Cardiac muscle cell (in vitro differentiated cells and primary cell): ENCODE results near the gene RHOA. TPM values are rescaled to one million over a fixed set of nuclear protein-coding genes. Genes with fewer than 3 reads are reported as not detected.
"Not testable (repeated sequence)": the region's sequence is repeated elsewhere in the genome, so short reads cannot be mapped to it uniquely, and the experiment has no call there.

Experiments used
- DNase-seq, 2 donors: peaks; one replicate each; pipeline versions ENCODE4 v3.0.0 to v3.0.0-alpha.2; 2010 to 2017; ENCODE audit warnings: low read depth in 1 of 2, low spot score in 1 of 2
- H3K27ac ChIP-seq: fragments of 200-600 bp; sonication (generic); 2 replicates; pipeline ENCODE4 v1.5.1; 2016
- H3K27me3 ChIP-seq: fragments of 200-600 bp; sonication (generic); 2 replicates; pipeline ENCODE4 v1.6.0; 2016; ENCODE audit warnings: control low read depth
- H3K36me3 ChIP-seq: fragments of 200-600 bp; sonication (generic); 2 replicates; pipeline ENCODE4 v1.5.1; 2016; ENCODE audit warnings: control low read depth
- H3K4me1 ChIP-seq: fragments of 200-600 bp; sonication (generic); 2 replicates; pipeline ENCODE4 v1.8.1; 2017; ENCODE audit warnings: low read depth, mild to moderate bottlenecking, mixed run types
- H3K4me3 ChIP-seq: fragments of 200-600 bp; sonication (generic); 2 replicates; pipeline ENCODE4 v1.5.1; 2016; ENCODE audit warnings: mild to moderate bottlenecking
- H3K9me3 ChIP-seq: fragments of 200-600 bp; sonication (generic); 2 replicates; pipeline ENCODE4 v1.5.1; 2017; ENCODE audit warnings: low read depth, mild to moderate bottlenecking, control low read depth
- polyA plus RNA-seq: library from polyadenylated mRNA; unstranded; fragments of >200 nt; fragmentation: Nextera tagmentation; extraction: Ambion mirVana; gene quantifications from 2 replicates; pipeline ENCODE4 v1.2.1, GENCODE V29; 2016
- total RNA-seq: library from RNA; depleted of rRNA; stranded (reverse); fragments of >200 nt; gene quantifications from 2 replicates; pipeline ENCODE4 v1.2.3, GENCODE V29; 2016
- TF ChIP-seq, protein P1 (sequence below): IDR thresholded peaks from 2 replicates; pipeline ENCODE4 v1.5.1; 2012; ENCODE audit warnings: low read depth, mild to moderate bottlenecking, low read length

Gene RHOA
- total and polyA plus RNA-seq, 2 experiments from 2014 or later: 359 to 522 TPM

DNA sequence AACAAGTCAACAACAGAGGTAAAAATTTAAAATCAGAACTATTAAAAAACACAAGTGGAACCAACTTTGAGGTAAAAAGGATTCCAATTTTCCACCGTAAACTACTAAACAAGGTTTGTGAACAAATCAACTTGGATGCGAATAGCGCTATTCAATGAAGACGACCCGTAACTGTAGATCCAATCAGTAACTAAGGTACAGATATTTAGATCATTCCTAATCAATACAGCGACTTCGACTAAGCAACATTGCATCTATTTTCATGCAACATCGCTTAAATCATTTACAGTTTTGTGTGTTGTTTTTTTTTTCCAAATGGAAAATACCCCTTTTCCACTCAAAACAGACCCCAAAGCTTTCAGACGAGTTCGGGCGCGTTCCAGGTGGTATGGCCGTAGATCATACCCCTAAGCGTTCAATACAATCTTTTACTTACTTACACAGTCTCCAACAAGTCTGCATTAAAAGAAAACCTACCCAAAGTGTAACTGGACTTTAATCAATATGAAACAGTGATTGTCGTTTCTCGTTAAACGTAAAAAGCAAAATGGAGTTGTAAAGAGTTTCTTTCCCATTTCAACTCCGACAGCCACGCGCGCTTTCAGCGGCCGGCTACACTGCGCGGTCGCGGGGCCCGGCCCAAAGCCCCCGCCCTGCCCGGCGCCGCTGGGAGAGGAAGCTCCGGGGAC, 786 bp downstream of the RHOA start:
- H3K4me3 ChIP-seq: peak overlapping the region; percentile 81
- no peaks in the 10 kb centered on the region for H3K9me3 ChIP-seq
- DNase-seq: peak in 1 of 2 donors; percentile 76
- H3K4me1 ChIP-seq: peaks cover 19% of the 10 kb centered on the region
- TF ChIP-seq, protein P1, sequence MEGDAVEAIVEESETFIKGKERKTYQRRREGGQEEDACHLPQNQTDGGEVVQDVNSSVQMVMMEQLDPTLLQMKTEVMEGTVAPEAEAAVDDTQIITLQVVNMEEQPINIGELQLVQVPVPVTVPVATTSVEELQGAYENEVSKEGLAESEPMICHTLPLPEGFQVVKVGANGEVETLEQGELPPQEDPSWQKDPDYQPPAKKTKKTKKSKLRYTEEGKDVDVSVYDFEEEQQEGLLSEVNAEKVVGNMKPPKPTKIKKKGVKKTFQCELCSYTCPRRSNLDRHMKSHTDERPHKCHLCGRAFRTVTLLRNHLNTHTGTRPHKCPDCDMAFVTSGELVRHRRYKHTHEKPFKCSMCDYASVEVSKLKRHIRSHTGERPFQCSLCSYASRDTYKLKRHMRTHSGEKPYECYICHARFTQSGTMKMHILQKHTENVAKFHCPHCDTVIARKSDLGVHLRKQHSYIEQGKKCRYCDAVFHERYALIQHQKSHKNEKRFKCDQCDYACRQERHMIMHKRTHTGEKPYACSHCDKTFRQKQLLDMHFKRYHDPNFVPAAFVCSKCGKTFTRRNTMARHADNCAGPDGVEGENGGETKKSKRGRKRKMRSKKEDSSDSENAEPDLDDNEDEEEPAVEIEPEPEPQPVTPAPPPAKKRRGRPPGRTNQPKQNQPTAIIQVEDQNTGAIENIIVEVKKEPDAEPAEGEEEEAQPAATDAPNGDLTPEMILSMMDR: no peak
- H3K36me3 ChIP-seq: no peaks in the 10 kb centered on the region
- no peaks in the 10 kb centered on the region for H3K27me3 ChIP-seq
- peak overlapping the region; percentile 95 for H3K27ac ChIP-seq

DNA sequence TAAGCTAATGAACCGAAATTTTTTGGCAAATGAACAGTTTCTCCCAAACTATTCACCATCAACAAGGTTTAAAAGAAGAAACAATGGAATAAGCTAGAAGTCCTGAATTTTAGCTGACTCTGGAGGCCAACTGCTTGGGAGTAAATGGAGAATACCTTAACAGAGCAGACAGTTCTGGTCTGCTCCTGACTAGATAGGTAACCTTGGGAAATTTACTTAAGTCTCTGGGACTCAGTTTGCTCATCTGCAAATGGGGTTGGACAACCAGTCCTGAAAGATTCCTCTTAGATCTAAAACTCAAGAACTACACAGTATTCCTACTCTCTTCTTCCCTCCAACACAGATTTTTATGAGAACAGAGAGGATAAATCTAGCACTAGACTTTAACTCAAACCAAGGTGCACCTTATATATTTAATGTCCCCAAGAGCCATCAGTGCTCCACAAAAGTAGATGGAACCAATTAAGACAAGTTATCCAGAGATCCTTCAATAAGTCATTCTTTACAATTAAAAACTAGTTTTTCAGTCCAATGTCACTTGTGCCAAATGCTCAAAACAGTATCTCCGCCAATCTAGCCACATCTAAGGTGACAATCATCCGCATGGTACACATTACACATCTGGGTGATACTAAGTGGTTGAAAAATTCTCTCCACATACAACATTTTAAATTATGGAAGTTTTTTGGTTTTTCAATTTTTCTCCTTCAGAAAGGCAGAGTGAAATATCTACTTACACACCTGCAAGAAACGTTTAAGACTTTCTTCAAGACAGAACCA, 1.5 kb downstream of the RHOA start:
- no peaks in the 10 kb centered on the region for H3K9me3 ChIP-seq
- no peaks in the 10 kb centered on the region for H3K27me3 ChIP-seq
- peaks cover 26% of the 10 kb centered on the region for H3K4me1 ChIP-seq
- H3K36me3 ChIP-seq: no peaks in the 10 kb centered on the region
- H3K27ac ChIP-seq: peak overlapping the region; percentile 95
- DNase-seq: no peak
- H3K4me3 ChIP-seq: peak overlapping the region; percentile 81
- TF ChIP-seq, protein P1: no peak

DNA sequence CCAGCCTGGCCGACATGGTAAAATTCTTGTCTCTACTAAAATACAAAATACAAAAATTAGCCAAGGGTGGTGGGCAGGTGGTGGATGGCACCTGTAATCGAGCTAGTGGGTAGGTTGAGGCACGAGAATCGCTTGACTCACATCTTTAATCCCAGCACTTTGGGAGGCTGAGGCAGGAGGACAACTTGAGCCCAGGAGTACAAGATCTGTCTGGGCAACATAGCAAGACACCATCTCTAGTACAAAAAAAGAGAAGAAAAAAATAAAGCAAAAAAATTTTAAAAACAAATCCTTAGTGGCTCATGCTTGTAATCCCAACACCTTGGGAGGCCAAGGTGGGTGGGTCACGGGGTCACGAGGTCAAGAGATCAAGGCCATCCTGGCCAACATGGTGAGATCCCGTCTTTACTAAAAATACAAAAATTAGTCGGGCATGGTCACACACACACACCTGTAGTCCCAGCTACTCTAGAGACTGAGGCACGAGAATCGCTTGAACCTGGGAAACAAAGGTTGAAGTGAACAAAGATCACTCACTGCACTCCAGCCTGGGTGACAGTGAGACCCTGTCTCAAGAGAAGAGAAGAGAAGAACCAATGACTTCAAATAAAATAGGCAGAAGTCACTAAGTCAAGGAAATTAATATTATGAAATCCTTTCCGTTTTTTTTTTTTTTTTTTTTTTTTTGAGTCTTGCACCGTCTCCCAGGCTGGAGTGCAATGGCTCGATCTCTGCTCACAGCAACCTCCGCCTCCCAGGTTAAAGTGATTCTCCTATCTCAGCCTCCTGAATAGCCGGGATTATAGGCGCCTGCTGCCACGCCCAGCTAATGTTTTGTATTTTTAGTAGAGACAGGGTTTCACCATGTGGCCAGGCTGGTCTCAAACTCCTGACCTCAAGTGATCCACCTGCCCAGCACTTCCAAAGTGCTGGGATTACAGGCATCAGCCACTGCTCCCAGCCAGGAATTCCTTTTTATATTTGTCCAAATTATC, 4.9 kb downstream of the RHOA start:
- DNase-seq: no peak
- Histone ChIP-seq H3K9me3 (no peaks in the 10 kb centered on the region), H3K4me3 (no peak overlapping the region), H3K36me3 (peaks cover 2% of the 10 kb centered on the region), H3K27me3 (no peaks in the 10 kb centered on the region), H3K4me1 (peaks cover 24% of the 10 kb centered on the region), H3K27ac (peak overlapping the region; percentile 62)
- TF ChIP-seq, protein P1: no peak

DNA sequence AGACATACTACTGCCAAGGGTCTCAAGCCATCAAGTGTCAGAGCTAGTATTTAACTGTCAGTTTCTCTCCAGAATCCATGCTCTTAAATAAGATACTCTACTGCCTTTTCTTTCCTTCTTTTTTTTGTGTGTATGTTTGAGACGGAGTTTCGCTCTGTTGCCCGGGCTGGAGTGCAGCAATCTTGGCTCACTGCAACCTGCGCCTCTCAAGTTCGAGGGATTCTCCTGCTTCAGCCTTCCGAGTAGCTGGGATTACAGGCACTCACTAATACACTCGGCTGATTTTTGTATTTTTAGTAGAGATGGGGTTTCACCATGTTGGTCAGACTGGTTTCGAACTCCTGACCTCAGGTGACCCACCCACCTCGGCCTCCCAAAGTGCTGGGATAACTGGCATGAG, 6.2 kb downstream of the RHOA start:
- not testable (repeated sequence) for H3K27me3 ChIP-seq, DNase-seq, H3K4me3 ChIP-seq, H3K36me3 ChIP-seq, H3K9me3 ChIP-seq
- peak overlapping the region; percentile 62 for H3K27ac ChIP-seq
- H3K4me1 ChIP-seq: peaks cover 23% of the 10 kb centered on the region

DNA sequence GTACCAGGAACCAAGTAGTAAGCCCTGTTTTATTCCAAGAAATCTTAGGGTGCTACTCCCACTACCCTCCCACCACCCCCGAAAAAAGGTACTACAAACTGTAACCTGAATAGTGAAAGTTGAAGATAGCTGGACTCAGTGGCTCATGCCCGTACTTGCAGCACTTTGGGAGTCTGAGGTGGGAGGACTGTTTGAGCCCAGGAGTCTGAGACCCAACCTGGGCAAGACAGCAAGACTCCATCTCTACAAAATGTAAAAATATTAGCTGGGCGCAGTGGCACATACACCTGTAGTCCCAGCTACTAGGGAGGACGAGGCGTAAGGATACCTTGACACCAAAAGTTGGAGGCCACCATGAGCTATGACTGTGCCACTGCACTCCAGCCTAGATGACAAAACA, 7.9 kb downstream of the RHOA start:
- peaks cover 2% of the 10 kb centered on the region for H3K36me3 ChIP-seq
- H3K9me3 ChIP-seq: no peaks in the 10 kb centered on the region
- H3K27ac ChIP-seq: no peak overlapping the region
- DNase-seq: no peak
- peaks cover 12% of the 10 kb centered on the region for H3K4me1 ChIP-seq
- no peaks in the 10 kb centered on the region for H3K27me3 ChIP-seq
- TF ChIP-seq, protein P1: no peak
- H3K4me3 ChIP-seq: no peak overlapping the region
